BE2C (cell line): ENCODE measurements around the gene SIN3A.
A peak's percentile ranks its signal among the peaks of the same experiment; 100 is the strongest.

ENCODE experiments used
- DNase-seq: peaks from one replicate; pipeline ENCODE4 v3.0.0-alpha.2; 2020
- H3K27me3 ChIP-seq: fragments of 250-450 bp; sonication (Bioruptor Pico); 2 replicates; pipeline ENCODE4 v1.5.1; 2020; ENCODE audit warnings: mild to moderate bottlenecking
- H3K36me3 ChIP-seq: fragments of 250-450 bp; sonication (Bioruptor Pico); 2 replicates; pipeline ENCODE4 v1.5.1; 2020; ENCODE audit warnings: mild to moderate bottlenecking
- H3K4me1 ChIP-seq: fragments of 250-450 bp; sonication (Bioruptor Pico); 2 replicates; pipeline ENCODE4 v1.5.1; 2020
- H3K4me3 ChIP-seq: 2 replicates; pipeline ENCODE4 v1.5.1; 2011; ENCODE audit warnings: low read depth, low read length
- H3K9me3 ChIP-seq: fragments of 250-450 bp; sonication (Bioruptor Pico); 2 replicates; pipeline ENCODE4 v1.5.1; 2020
- CTCF ChIP-seq: IDR thresholded peaks from 2 replicates; pipeline ENCODE4 v1.5.1; 2012; ENCODE audit warnings: mild to moderate bottlenecking, low read depth, low read length

SIN3A gene

GRCh38 chr15:75369897-75370581 lies 81.5 kb downstream of the SIN3A start:
- Histone ChIP-seq H3K4me1 (no peaks in the 10 kb centered on the region), H3K9me3 (no peaks in the 10 kb centered on the region), H3K27me3 (no peaks in the 10 kb centered on the region), H3K36me3 (peaks cover 30% of the 10 kb centered on the region), H3K4me3 (no peak overlapping the region)
- DNase-seq = no peak
- TF ChIP-seq CTCF = no peak

GRCh38 chr15:75368689-75369239 lies 82.7 kb downstream of the SIN3A start:
- Histone ChIP-seq H3K27me3 (no peaks in the 10 kb centered on the region), H3K36me3 (peaks cover 23% of the 10 kb centered on the region), H3K4me1 (no peaks in the 10 kb centered on the region), H3K4me3 (peak overlapping the region; percentile 80), H3K9me3 (no peaks in the 10 kb centered on the region)
- TF ChIP-seq CTCF = no peak
- no peak for DNase-seq

DNA sequence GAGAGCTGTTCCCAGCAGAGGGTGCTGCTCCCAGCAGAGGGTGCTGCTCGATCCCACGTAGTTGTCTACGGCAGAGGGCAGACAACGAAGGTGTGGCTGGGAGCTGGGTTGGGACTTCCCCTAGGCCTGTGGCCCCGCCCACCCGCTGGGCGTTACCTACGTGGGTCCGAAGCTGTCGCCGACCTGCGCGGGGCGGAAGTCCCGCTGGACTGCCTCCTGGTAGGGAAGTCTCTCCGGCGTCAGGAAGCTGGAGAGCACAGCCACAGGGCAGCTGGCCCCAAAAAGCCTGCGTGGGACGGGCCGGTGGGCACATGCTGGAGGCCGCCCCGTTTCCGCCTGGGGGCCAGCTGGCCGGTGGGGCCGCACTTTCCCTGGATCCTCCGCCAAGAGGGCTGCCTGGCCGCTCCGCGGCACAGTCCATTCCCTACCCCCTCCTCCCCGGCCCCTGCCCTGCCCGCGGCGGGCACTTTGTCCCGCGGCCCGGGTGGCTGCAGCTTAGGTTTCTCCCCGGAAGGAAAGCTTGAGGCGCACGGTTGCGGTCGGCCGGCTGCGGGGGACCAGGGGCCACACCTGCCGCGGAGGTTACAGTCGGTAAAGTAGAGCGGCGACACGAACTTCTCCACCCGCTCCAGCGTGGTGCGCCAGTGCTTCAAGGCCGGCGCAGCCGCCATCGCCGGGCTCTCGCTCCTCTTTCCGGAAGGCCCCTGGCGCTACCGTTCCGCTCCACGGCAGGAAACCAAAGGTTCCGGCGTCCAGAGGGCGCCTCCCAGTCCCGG lies 83.4 kb downstream of the SIN3A start, which contains the start of gene MAN2C1:
MAN2C1 (minus strand) TSS at position 695 of the 776 bp plus-strand sequence; CDS start at position 671, 24 bp downstream.
- H3K36me3 ChIP-seq = peaks cover 23% of the 10 kb centered on the region

GRCh38 chr15:75367406-75367912 lies 84.0 kb downstream of the SIN3A start:
- H3K4me3 ChIP-seq = peak overlapping the region; percentile 80
- DNase-seq = no peak
- no peaks in the 10 kb centered on the region for H3K4me1 ChIP-seq
- no peaks in the 10 kb centered on the region for H3K9me3 ChIP-seq
- no peaks in the 10 kb centered on the region for H3K27me3 ChIP-seq
- TF ChIP-seq CTCF = no peak
- H3K36me3 ChIP-seq = peaks cover 24% of the 10 kb centered on the region

More for the DNA sequence above, 83.4 kb downstream of the SIN3A start, which contains the start of gene MAN2C1:
- peak; percentile 94 for TF ChIP-seq CTCF
- no peaks in the 10 kb centered on the region for H3K4me1 ChIP-seq
- peak; percentile 99 for DNase-seq
- no peaks in the 10 kb centered on the region for H3K9me3 ChIP-seq
- H3K4me3 ChIP-seq = peak within 1 kb of the TSS; percentile 80
- no peaks in the 10 kb centered on the region for H3K27me3 ChIP-seq

GRCh38 chr15:75367006-75367405 lies 84.5 kb downstream of the SIN3A start:
- no peaks in the 10 kb centered on the region for H3K4me1 ChIP-seq
- TF ChIP-seq CTCF = no peak
- DNase-seq = no peak
- H3K27me3 ChIP-seq = no peaks in the 10 kb centered on the region
- peaks cover 28% of the 10 kb centered on the region for H3K36me3 ChIP-seq
- no peak overlapping the region for H3K4me3 ChIP-seq
- no peaks in the 10 kb centered on the region for H3K9me3 ChIP-seq

GRCh38 chr15:75366163-75366562 lies 85.3 kb downstream of the SIN3A start:
- Histone ChIP-seq H3K4me1 (no peaks in the 10 kb centered on the region), H3K27me3 (no peaks in the 10 kb centered on the region), H3K36me3 (peaks cover 29% of the 10 kb centered on the region), H3K4me3 (no peak overlapping the region), H3K9me3 (no peaks in the 10 kb centered on the region)
- no peak for DNase-seq
- no peak for TF ChIP-seq CTCF
